ENCODE measurements around the gene UBLCP1. TPM values are rescaled to one million over a fixed set of nuclear protein-coding genes. Genes with fewer than 3 reads are reported as not detected.

The UBLCP1 gene
- total RNA-seq, 2 experiments from 2014 or later = 16.5 to 19.0 TPM

GRCh38 chr5:159252195-159252594 is 10.9 kb upstream of the UBLCP1 start:
- Histone ChIP-seq H3K9me3 (ENCODE audit: control insufficient read depth in 1 of 2, insufficient read depth in 1 of 2, low read length in 2 of 2) (no peaks in the 10 kb centered on the region), H3K36me3 (ENCODE audit: insufficient read depth, low read length) (no peaks in the 10 kb centered on the region), H3K4me1 (ENCODE audit: insufficient read depth, low read length) (no peaks in the 10 kb centered on the region), H3K27ac (ENCODE audit: low read depth in 1 of 2, low read length in 2 of 2) (no peak overlapping the region), H3K27me3 (ENCODE audit: control insufficient read depth in 1 of 2, insufficient read depth in 2 of 2, low read length in 2 of 2) (no peaks in the 10 kb centered on the region), H3K4me3 (ENCODE audit: low read length) (no peak overlapping the region)
- intact Hi-C loops (cut with DNase I, micrococcal nuclease) = no loop called here
- ChIA-PET POLR2A (no interaction called here), CTCF (no interaction called here)
- H3K4me1 Mint-ChIP-seq (ENCODE audit: low read depth) = no peaks in the 10 kb centered on the region
- ATAC-seq (ENCODE audit: poor library complexity) (no peak), DNase-seq (no peak)
- peaks cover 5% of the 10 kb centered on the region for H3K27me3 Mint-ChIP-seq
- no peak overlapping the region for H3K27ac Mint-ChIP-seq
- no peaks in the 10 kb centered on the region for H3K36me3 Mint-ChIP-seq (ENCODE audit: low read depth)
- no peak overlapping the region for H3K4me3 Mint-ChIP-seq
- H3K9me3 Mint-ChIP-seq = no peaks in the 10 kb centered on the region
- TF ChIP-seq CTCF (IDR thresholded peaks at IDR 0.05) = no peak

- ChIA-PET CTCF (no interaction called here), POLR2A (no interaction called here)
- no peaks in the 10 kb centered on the region for H3K27me3 ChIP-seq (ENCODE audit: control insufficient read depth in 1 of 2, insufficient read depth in 2 of 2, low read length in 2 of 2)
Measured at GRCh38 chr5:159257007-159257406, 6.1 kb upstream of the UBLCP1 start.

GRCh38 chr5:159257629-159258283 is 5.3 kb upstream of the UBLCP1 start:
- H3K4me1 ChIP-seq (ENCODE audit: insufficient read depth, low read length) = peaks cover 12% of the 10 kb centered on the region
- POLR2A ChIA-PET = no interaction called here
- Mint-ChIP-seq H3K27ac (no peak overlapping the region), H3K4me1 (ENCODE audit: low read depth) (peaks cover 20% of the 10 kb centered on the region), H3K4me3 (no peak overlapping the region), H3K9me3 (no peaks in the 10 kb centered on the region), H3K27me3 (no peaks in the 10 kb centered on the region), H3K36me3 (ENCODE audit: low read depth) (peaks cover 3% of the 10 kb centered on the region)
- no peak for TF ChIP-seq CTCF (IDR thresholded peaks at IDR 0.05)
- H3K27ac ChIP-seq (ENCODE audit: low read depth in 1 of 2, low read length in 2 of 2) = no peak overlapping the region
- DNase-seq = no peak
- no peaks in the 10 kb centered on the region for H3K9me3 ChIP-seq (ENCODE audit: control insufficient read depth in 1 of 2, insufficient read depth in 1 of 2, low read length in 2 of 2)
- no peak overlapping the region for H3K4me3 ChIP-seq (ENCODE audit: low read length)
- ATAC-seq (ENCODE audit: poor library complexity) = no peak
- intact Hi-C loops (cut with DNase I, micrococcal nuclease) = no loop called here
- no peaks in the 10 kb centered on the region for H3K27me3 ChIP-seq (ENCODE audit: control insufficient read depth in 1 of 2, insufficient read depth in 2 of 2, low read length in 2 of 2)
- H3K36me3 ChIP-seq (ENCODE audit: insufficient read depth, low read length) = no peaks in the 10 kb centered on the region
- CTCF ChIA-PET = no interaction called here

More at GRCh38 chr5:159257007-159257406, 6.1 kb upstream of the UBLCP1 start:
- H3K4me3 Mint-ChIP-seq = no peak overlapping the region
- peaks cover 12% of the 10 kb centered on the region for H3K4me1 Mint-ChIP-seq (ENCODE audit: low read depth)
- no peaks in the 10 kb centered on the region for H3K36me3 ChIP-seq (ENCODE audit: insufficient read depth, low read length)
- H3K9me3 Mint-ChIP-seq = no peaks in the 10 kb centered on the region
- TF ChIP-seq CTCF (IDR thresholded peaks at IDR 0.05) = no peak
- intact Hi-C loops (cut with DNase I, micrococcal nuclease) = no loop called here
- H3K4me1 ChIP-seq (ENCODE audit: insufficient read depth, low read length) = peaks cover 6% of the 10 kb centered on the region
- H3K27me3 Mint-ChIP-seq = no peaks in the 10 kb centered on the region
- no peaks in the 10 kb centered on the region for H3K36me3 Mint-ChIP-seq (ENCODE audit: low read depth)
- no peak overlapping the region for H3K27ac ChIP-seq (ENCODE audit: low read depth in 1 of 2, low read length in 2 of 2)
- ATAC-seq (ENCODE audit: poor library complexity) = no peak
- no peak overlapping the region for H3K4me3 ChIP-seq (ENCODE audit: low read length)
- no peaks in the 10 kb centered on the region for H3K9me3 ChIP-seq (ENCODE audit: control insufficient read depth in 1 of 2, insufficient read depth in 1 of 2, low read length in 2 of 2)
- H3K27ac Mint-ChIP-seq = no peak overlapping the region
- DNase-seq = no peak

Measured in CD4-positive, alpha-beta T cell (primary cell).